Neural progenitor cell (in vitro differentiated cells): ENCODE measurements around the gene ZSCAN5B. TPM values are rescaled to one million over a fixed set of nuclear protein-coding genes. Genes with fewer than 3 reads are reported as not detected.

Experiments used
- DNase-seq: peaks from one replicate; pipeline ENCODE4 v3.0.0-alpha.2; 2016; ENCODE audit warnings: low spot score
- H2AFZ ChIP-seq: fragments of 200-600 bp; sonication (generic); replicated peaks from 2 replicates; pipeline ENCODE4 v1.6.1; 2016; ENCODE audit warnings: antibody characterized with exemption
- H3F3A ChIP-seq: fragments of 200-600 bp; sonication (generic); 2 replicates; pipeline ENCODE4 v1.6.1; 2016; ENCODE audit warnings: antibody characterized with exemption, low read depth
- H3K27ac ChIP-seq: fragments of 200-600 bp; sonication (generic); 2 replicates; pipeline ENCODE4 v1.5.1; 2016; ENCODE audit warnings: mild to moderate bottlenecking
- H3K27me3 ChIP-seq: fragments of 200-600 bp; sonication (generic); 2 replicates; pipeline ENCODE4 v1.6.1; 2016; ENCODE audit warnings: mild to moderate bottlenecking, moderate library complexity
- H3K36me3 ChIP-seq: fragments of 200-600 bp; sonication (generic); 2 replicates; pipeline ENCODE4 v1.5.1; 2016
- H3K4me1 ChIP-seq: fragments of 200-600 bp; sonication (generic); 2 replicates; pipeline ENCODE4 v1.6.1; 2016; ENCODE audit warnings: mixed run types
- H3K4me2 ChIP-seq: fragments of 200-600 bp; sonication (generic); 2 replicates; pipeline ENCODE4 v1.6.1; 2016
- H3K4me3 ChIP-seq: fragments of 200-600 bp; sonication (generic); 2 replicates; pipeline ENCODE4 v1.5.1; 2016
- H3K79me2 ChIP-seq: fragments of 200-600 bp; sonication (generic); 2 replicates; pipeline ENCODE4 v1.6.1; 2016; ENCODE audit warnings: low read depth
- H3K9ac ChIP-seq: fragments of 200-600 bp; sonication (generic); 2 replicates; pipeline ENCODE4 v1.6.1; 2016
- H3K9me3 ChIP-seq: fragments of 200-600 bp; sonication (generic); 2 replicates; pipeline ENCODE4 v1.5.1; 2016; ENCODE audit warnings: low read depth
- H4K20me1 ChIP-seq: fragments of 200-600 bp; sonication (generic); 2 replicates; pipeline ENCODE4 v1.6.1; 2016; ENCODE audit warnings: low read depth
- H3K27ac Mint-ChIP-seq: 3 replicates; pipeline ENCODE4 v1.8.0; 2021; ENCODE audit warnings: mixed read lengths
- H3K27me3 Mint-ChIP-seq: 2 replicates; pipeline ENCODE4 v1.8.0; 2022; ENCODE audit warnings: low read depth, mild to moderate bottlenecking, inconsistent platforms, moderate library complexity, mixed read lengths; ENCODE audit not compliant: insufficient read depth
- H3K36me3 Mint-ChIP-seq: 3 replicates; pipeline ENCODE4 v1.8.0; 2021; ENCODE audit warnings: mixed read lengths
- H3K4me1 Mint-ChIP-seq: 3 replicates; pipeline ENCODE4 v1.8.0; 2021; ENCODE audit warnings: mixed read lengths
- H3K4me3 Mint-ChIP-seq: 3 replicates; pipeline ENCODE4 v1.8.0; 2021; ENCODE audit warnings: mild to moderate bottlenecking, moderate library complexity, mixed read lengths
- H3K9me3 Mint-ChIP-seq: 3 replicates; pipeline ENCODE4 v1.8.0; 2020; ENCODE audit warnings: mixed read lengths
- EZH2 ChIP-seq: fragments of 200-600 bp; sonication (generic); IDR thresholded peaks from 2 replicates; pipeline ENCODE4 v1.6.1; 2017; ENCODE audit warnings: antibody characterized with exemption, mild to moderate bottlenecking, moderate library complexity
- EZH2phosphoT487 ChIP-seq: fragments of 200-600 bp; sonication (generic); IDR thresholded peaks from 2 replicates; pipeline ENCODE4 v1.6.1; 2017; ENCODE audit warnings: antibody characterized with exemption
- total RNA-seq: library from RNA; depleted of rRNA; stranded (reverse); fragments of >200 nt; gene quantifications from 2 replicates; pipeline ENCODE4 v1.2.3, GENCODE V29; 2015; ENCODE audit warnings: low replicate concordance
- TF ChIP-seq, protein P1 (sequence below): fragments of 200-600 bp; sonication (generic); IDR thresholded peaks from 2 replicates; pipeline ENCODE4 v1.5.1; 2017; ENCODE audit warnings: antibody characterized with exemption, mild to moderate bottlenecking

ZSCAN5B gene
- total RNA-seq, 1 donor from 2014 or later: not detected

DNA sequence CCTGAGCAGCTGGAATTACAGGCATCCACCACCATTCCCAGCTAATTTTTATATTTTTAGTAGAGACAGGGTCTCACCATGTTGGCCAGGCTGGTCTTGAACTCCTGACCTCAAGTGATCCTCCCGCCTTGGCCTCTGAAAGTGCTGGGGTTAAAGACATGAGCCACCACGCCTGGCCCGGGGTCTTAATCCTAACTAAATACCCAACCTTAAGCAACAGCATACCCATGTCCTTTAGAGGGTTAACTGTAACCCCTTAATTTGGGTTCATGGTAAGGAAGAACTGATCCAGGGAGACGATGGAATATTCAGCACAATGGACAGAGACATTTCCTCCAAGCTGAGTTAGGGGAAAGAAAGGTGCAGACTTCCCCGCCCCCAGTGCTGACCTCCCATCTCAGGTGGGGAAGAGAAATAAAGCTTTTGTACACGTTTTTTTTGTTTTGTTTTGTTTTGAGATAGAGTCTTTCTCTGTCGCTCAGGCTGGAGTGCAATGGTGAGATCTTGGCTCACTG is 30.5 kb downstream of the ZSCAN5B start:
- no peaks in the 10 kb centered on the region for H3K4me1 Mint-ChIP-seq
- H3K4me1 ChIP-seq: no peaks in the 10 kb centered on the region
- no peaks in the 10 kb centered on the region for H3K9me3 Mint-ChIP-seq
- peak; percentile 71 for DNase-seq
- no peaks in the 10 kb centered on the region for H3F3A ChIP-seq
- TF ChIP-seq, protein P1, sequence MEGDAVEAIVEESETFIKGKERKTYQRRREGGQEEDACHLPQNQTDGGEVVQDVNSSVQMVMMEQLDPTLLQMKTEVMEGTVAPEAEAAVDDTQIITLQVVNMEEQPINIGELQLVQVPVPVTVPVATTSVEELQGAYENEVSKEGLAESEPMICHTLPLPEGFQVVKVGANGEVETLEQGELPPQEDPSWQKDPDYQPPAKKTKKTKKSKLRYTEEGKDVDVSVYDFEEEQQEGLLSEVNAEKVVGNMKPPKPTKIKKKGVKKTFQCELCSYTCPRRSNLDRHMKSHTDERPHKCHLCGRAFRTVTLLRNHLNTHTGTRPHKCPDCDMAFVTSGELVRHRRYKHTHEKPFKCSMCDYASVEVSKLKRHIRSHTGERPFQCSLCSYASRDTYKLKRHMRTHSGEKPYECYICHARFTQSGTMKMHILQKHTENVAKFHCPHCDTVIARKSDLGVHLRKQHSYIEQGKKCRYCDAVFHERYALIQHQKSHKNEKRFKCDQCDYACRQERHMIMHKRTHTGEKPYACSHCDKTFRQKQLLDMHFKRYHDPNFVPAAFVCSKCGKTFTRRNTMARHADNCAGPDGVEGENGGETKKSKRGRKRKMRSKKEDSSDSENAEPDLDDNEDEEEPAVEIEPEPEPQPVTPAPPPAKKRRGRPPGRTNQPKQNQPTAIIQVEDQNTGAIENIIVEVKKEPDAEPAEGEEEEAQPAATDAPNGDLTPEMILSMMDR: no peak
- TF ChIP-seq EZH2: no peak
- no peak for TF ChIP-seq EZH2phosphoT487
- H3K27ac Mint-ChIP-seq: no peak overlapping the region
- H4K20me1 ChIP-seq: no peaks in the 10 kb centered on the region
- no peak overlapping the region for H3K4me2 ChIP-seq
- H3K36me3 Mint-ChIP-seq: no peaks in the 10 kb centered on the region
- no peaks in the 10 kb centered on the region for H3K36me3 ChIP-seq
- H3K9ac ChIP-seq: no peak overlapping the region
- no peaks in the 10 kb centered on the region for H3K9me3 ChIP-seq
- peaks cover 10% of the 10 kb centered on the region for H3K27me3 Mint-ChIP-seq
- H3K79me2 ChIP-seq: no peaks in the 10 kb centered on the region
- no peak overlapping the region for H3K4me3 ChIP-seq
- no peaks in the 10 kb centered on the region for H3K27me3 ChIP-seq
- no peak overlapping the region for H3K27ac ChIP-seq
- H2AFZ ChIP-seq: no peak overlapping the region
- no peak overlapping the region for H3K4me3 Mint-ChIP-seq

DNA sequence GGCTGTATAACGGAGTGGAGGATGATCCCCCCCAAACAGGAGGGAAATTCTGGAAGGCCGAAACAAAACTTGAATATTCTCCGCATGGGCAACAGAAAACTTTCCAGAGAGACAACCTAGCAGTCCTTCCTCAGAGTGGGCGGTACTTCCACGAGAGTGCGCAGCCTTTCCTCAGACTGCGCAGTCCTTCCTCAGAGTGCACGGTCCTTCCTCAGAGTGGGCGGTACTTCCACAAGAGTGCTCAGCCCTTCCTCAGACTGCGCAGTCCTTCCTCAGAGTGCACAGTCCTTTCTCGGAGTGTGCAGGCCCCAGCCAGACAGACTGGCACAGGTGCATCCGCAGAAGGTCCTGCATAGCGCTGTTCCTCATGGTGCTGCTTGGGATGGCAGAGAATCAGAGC is 34.5 kb downstream of the ZSCAN5B start:
- Mint-ChIP-seq H3K27me3 (peaks cover 4% of the 10 kb centered on the region), H3K27ac (no peak overlapping the region), H3K4me3 (no peak overlapping the region), H3K9me3 (no peaks in the 10 kb centered on the region), H3K4me1 (no peaks in the 10 kb centered on the region), H3K36me3 (peaks cover 6% of the 10 kb centered on the region)
- H3K4me2 ChIP-seq: no peak overlapping the region
- H3K79me2 ChIP-seq: no peaks in the 10 kb centered on the region
- no peaks in the 10 kb centered on the region for H3K27me3 ChIP-seq
- no peaks in the 10 kb centered on the region for H3F3A ChIP-seq
- H2AFZ ChIP-seq: no peak overlapping the region
- TF ChIP-seq, protein P1: no peak
- TF ChIP-seq EZH2 (no peak), EZH2phosphoT487 (no peak)
- H4K20me1 ChIP-seq: no peaks in the 10 kb centered on the region
- H3K4me3 ChIP-seq: no peak overlapping the region
- H3K9me3 ChIP-seq: no peaks in the 10 kb centered on the region
- no peak for DNase-seq
- H3K36me3 ChIP-seq: no peaks in the 10 kb centered on the region
- H3K4me1 ChIP-seq: no peaks in the 10 kb centered on the region
- no peak overlapping the region for H3K9ac ChIP-seq
- H3K27ac ChIP-seq: no peak overlapping the region

DNA sequence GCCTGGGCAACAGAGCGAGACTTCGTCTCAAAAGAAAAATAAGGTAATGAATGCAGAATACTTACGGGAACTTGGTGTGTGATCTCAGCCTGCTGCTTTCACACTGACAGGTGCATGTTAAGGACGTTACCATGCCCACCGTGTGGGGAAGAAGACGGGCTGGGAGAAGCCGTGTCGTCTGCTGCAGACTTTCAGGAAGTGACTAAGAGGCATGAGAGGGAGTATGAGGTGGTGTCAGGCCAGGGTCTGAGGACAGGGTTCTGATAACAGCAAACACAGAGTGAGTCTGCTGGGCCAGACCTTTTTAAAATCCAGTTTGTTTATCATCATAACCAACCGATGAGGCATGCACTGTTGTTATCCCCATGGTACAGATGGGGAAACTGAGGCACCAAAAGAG is 35.3 kb downstream of the ZSCAN5B start:
- TF ChIP-seq EZH2phosphoT487: no peak
- no peak for TF ChIP-seq EZH2
- TF ChIP-seq, protein P1: no peak
- no peak overlapping the region for H3K27ac Mint-ChIP-seq
- H3K79me2 ChIP-seq: no peaks in the 10 kb centered on the region

More for the DNA sequence above, 35.3 kb downstream of the ZSCAN5B start:
- no peak for DNase-seq
- Histone ChIP-seq H3K4me3 (no peak overlapping the region), H2AFZ (no peak overlapping the region), H3K9me3 (no peaks in the 10 kb centered on the region), H3K9ac (no peak overlapping the region), H3K4me2 (no peak overlapping the region), H3K4me1 (no peaks in the 10 kb centered on the region), H3K27me3 (no peaks in the 10 kb centered on the region), H4K20me1 (no peaks in the 10 kb centered on the region), H3K27ac (no peak overlapping the region), H3F3A (no peaks in the 10 kb centered on the region), H3K36me3 (no peaks in the 10 kb centered on the region)
- no peaks in the 10 kb centered on the region for H3K4me1 Mint-ChIP-seq
- no peak overlapping the region for H3K4me3 Mint-ChIP-seq
- peaks cover 8% of the 10 kb centered on the region for H3K36me3 Mint-ChIP-seq
- H3K9me3 Mint-ChIP-seq: no peaks in the 10 kb centered on the region
- peaks cover 7% of the 10 kb centered on the region for H3K27me3 Mint-ChIP-seq
